ENCODE results near the gene RAX. TPM values are rescaled to one million over a fixed set of nuclear protein-coding genes. Genes with fewer than 3 reads are reported as not detected.

RAX gene
- total and polyA plus RNA-seq, 2 of the 8 experiments (the other 6 are each of a cell fraction or from before 2014, with no cell fraction given): 0.12 to 0.52 TPM

DNA sequence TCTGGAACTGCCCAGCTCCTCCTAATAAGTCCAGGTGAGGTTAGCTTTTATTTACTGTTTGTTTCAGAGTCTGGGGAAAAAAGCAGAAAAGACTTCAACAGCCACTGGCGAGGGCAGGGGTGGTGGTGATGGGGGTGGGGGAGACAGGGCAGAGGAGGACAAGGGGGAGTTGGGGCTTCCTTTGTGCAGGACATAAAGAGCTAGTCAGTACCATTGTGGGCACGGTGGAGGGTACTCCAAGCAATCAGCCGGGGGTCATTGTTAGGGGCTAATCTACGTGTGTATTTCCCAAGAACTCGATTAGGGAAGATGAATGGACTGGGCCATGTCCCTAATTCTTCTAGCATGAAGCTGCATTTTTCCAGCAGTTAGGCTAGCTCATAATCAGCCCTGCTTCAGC lies 2.8 kb upstream of the RAX start (continued):
- no peak for TF ChIP-seq CHD7 (IDR thresholded peaks at IDR 0.05; ENCODE audit: insufficient replicate concordance, low read length)
- no peak for TF ChIP-seq KDM5A (IDR thresholded peaks at IDR 0.05; ENCODE audit: low read length)
- no peak for TF ChIP-seq BCL11A (IDR thresholded peaks at IDR 0.05; ENCODE audit: low read depth in 2 of 2, low read length in 2 of 2)
- no peak for TF ChIP-seq SIN3A (conservative IDR thresholded peaks at IDR 0.05 in 1 of 2, IDR thresholded peaks at IDR 0.05 in 1 of 2; ENCODE audit: low read depth in 1 of 2, low read length in 2 of 2)
- TF ChIP-seq RBBP5 (IDR thresholded peaks at IDR 0.05; ENCODE audit: borderline replicate concordance, low read depth, low read length): no peak
- TF ChIP-seq MAFK (IDR thresholded peaks at IDR 0.05; ENCODE audit: low read depth, low read length): no peak
- TF ChIP-seq KDM4A (IDR thresholded peaks at IDR 0.05; ENCODE audit: low read depth, low read length, severe bottlenecking): no peak
- TF ChIP-seq RAD21 (IDR thresholded peaks at IDR 0.05 in 1 of 2, conservative IDR thresholded peaks at IDR 0.05 in 1 of 2; ENCODE audit: low read depth in 2 of 2, low read length in 2 of 2): no peak
- TF ChIP-seq GTF2F1 (IDR thresholded peaks at IDR 0.05; ENCODE audit: borderline replicate concordance, low read depth, low read length): no peak
- TF ChIP-seq, protein P1, sequence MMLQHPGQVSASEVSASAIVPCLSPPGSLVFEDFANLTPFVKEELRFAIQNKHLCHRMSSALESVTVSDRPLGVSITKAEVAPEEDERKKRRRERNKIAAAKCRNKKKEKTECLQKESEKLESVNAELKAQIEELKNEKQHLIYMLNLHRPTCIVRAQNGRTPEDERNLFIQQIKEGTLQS (IDR thresholded peaks at IDR 0.05; ENCODE audit: insufficient read depth, low read depth, low read length): no peak
